DMS 273 (cell line): ENCODE measurements around the gene MTNR1B.

Experiments
- DNase-seq: peaks from one replicate; lab custom pipeline; 2025; ENCODE audit not compliant: unreplicated experiment; lab: John Stamatoyannopoulos, UW

MTNR1B gene

DNA sequence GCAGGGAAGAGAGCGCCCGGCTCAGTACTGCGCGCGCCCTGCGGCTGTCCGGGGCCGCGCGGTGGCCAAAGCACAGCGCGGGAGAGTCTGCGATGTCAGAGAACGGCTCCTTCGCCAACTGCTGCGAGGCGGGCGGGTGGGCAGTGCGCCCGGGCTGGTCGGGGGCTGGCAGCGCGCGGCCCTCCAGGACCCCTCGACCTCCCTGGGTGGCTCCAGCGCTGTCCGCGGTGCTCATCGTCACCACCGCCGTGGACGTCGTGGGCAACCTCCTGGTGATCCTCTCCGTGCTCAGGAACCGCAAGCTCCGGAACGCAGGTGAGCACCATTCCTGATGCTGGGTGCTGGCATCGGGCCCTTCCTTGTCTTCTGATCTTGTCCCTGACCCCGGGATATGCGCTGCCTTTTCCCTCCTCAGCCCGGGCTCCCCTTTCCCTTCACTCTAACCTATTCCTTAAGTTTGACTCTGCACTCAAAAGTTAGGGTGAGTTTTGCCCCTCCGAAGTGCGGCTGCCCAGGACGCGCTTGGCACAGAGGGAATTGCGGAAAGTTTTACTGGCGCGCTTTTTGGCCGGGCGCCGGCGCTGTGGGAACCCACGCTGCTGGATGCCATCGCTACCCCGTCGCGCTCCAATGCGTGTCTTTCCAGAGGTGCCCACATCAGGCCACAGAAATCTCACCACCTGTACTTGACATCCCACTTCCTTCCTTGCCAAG is at the start of gene MTNR1B:
Gene MTNR1B (plus strand): TSS at position 18 of the 714 bp plus-strand sequence. CDS start 75 bp downstream, at position 93.
- peak; percentile 49 for DNase-seq

DNA sequence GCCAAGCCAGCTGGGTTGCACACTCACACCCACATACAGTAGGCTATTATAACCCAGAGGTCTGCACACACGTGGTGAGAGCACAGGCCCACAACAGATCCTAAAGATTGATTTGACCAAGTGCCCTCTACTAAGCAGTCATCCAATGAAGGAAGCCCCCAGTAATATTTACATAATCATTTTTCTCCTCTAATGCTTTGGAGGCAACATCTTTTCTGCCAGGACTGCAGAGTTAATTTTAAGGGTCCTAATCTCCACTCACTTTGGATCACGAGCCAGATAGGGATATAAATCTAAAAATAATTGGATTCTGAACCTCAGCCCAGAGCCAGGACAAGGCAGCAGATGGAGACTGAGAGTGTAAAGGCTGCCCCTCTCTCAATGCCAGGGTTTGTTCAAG is 49.1 kb upstream of the MTNR1B start:
- peak; percentile 45 for DNase-seq

- DNase-seq, result no peak
Observed at GRCh38 chr11:92922731-92923130, 46.7 kb upstream of the MTNR1B start.

DNA sequence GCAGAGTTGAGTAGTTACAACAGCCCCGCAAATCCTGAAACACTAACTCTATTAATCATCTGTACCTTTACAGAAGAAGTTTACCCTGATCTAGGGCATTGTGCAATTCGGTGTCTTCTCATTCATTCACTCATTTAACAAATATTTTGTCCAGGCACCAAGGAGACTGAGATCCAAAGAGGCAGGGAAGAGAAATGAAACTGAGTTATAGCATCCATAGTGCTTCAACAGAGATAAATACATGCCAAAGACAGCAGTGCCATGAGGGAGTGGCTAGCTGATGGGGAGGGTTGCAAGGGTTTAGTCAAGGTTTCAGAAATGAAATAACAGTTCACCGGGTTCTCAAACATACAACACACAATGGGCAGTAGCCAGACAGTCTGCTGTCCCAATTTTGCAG is 40.2 kb upstream of the MTNR1B start:
- no peak for DNase-seq

GRCh38 chr11:92929653-92930052 is 39.8 kb upstream of the MTNR1B start:
- DNase-seq, result no peak

DNA sequence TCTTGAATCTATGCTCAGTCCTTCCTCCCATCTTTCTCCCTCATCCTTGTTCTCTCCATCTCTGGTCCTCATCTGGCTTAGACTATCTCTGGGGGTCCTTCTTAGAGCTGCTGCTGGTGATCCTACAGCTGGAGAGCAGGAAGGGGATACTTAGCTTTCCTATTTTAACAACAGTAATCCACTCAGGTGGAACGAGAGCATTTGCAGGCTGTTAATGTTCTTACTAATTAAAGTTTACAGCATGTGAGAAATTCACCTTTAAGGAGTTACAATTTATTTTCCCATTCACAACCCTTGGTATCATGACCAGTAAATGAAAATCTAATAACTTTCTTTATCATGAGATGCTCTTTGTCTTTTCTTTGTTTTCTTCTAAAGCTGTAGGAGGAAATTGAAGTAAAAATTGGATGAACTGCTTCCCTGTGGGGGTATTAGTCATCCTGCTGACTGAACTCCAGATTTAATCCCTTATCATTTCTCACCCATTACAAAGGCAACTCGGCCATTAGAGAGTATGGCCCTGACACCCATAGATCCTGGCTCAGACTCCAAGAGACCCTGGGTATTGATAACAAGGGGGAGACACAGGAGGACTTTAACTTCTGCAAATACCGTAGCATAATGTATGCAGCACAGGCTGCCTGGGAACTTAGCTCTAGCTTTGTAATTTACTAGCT is 37.6 kb upstream of the MTNR1B start:
- no peak for DNase-seq

GRCh38 chr11:92939305-92939704 is 30.1 kb upstream of the MTNR1B start:
- DNase-seq, result no peak

DNA sequence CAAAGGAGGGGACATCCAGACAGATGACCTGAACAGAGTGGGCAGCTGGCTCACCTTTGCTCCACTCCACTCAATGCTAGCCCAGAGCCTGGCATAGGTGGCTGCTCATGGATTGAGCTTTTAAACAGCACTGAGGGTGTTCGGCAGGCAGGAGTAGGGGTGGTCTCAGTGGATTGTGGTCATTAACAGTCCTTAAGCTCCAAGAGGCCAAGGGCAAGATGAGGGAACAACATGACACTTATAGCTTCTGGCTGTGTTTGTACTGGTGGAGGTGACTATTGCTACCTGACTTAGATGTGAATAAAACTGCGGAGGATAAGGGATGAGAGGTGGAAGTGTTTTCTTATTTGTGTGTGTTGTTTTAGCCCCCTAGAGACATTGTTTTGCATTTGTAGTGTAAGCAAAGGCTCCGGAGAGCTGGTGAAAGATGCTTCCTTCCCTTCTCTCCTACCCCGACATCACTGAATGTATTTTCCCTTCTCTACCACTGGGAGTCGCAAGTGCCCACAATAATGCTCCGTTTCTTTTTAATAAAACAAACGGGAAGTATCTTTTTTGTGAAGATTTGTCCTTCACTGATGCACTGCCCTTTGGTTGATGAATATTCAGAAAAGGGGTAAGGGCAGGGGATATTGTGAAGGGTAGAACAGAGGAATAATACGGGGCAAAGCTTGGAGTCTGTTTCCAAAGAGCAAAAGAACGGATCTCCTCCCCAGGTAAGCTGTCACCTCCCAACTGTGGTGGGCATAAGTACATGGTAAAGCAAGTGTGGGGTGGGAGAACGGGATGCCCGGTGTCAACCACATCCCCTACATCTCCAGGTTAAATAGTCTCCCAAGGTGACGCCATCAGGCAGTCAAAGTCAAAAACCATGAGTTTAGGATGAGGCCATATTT is 27.5 kb upstream of the MTNR1B start:
- DNase-seq, result peak; percentile 43

DNA sequence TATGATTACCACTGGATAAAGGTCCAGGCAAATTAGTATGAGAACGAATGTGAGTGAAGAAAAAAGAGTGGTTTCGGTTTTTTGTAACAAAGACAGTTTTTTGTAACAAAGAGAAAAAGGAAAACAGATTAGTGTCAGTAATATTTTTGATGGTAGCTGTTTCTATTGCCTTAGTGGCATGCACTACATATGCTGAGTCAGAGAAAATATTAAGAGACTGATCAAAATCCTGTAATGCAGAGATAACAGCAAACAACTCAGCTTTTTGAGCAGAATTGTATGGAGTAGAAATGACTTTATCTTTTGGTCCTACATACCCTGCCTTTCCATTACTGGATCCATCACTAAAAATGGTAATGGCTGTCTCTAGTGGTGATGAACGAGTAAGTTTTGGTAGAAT is 22.7 kb upstream of the MTNR1B start:
- no peak for DNase-seq

- no peak for DNase-seq
Observed at GRCh38 chr11:92948116-92948515, 21.3 kb upstream of the MTNR1B start.

GRCh38 chr11:92954003-92954402 is 15.4 kb upstream of the MTNR1B start:
- no peak for DNase-seq

GRCh38 chr11:92955860-92956259 is 13.6 kb upstream of the MTNR1B start:
- DNase-seq, result no peak

DNA sequence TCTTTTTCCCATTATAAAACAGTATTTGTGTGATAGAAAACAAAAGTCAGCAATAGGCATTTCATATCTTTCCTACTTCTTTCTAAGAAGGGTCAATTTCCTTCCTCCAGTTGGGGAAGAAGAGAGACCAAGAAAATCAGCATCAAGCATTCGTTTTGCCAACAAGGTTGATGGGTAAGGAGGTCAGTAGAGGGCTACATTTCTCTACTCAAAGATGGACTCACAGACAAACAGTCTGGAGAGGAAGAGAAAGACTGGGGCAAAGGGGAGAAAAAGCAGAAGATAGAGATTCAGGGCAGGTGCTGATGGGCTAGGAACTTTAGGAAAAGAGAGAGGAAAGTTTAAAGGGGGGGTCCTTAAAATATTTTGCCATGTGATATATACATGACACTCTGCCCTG is 8.6 kb upstream of the MTNR1B start:
- DNase-seq, result no peak

DNA sequence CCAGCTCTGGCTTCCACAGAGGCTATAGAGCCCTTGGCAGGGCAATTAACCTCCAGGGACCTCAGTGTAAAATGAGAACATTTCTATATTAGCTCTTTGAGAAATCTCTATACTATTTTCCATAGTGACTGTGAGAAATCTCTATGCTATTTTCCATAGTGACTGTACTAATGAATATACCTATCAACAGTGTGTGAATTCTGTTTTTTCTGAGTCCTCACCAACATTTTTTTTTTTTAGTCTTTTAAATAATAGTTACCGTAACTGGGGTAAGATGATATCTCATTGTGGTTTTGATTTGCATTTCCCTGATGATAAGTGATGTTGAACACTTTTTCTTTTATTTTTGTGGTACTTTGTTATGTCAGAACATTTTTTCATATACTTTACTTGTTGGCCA is 7.0 kb upstream of the MTNR1B start:
- DNase-seq, result no peak

DNA sequence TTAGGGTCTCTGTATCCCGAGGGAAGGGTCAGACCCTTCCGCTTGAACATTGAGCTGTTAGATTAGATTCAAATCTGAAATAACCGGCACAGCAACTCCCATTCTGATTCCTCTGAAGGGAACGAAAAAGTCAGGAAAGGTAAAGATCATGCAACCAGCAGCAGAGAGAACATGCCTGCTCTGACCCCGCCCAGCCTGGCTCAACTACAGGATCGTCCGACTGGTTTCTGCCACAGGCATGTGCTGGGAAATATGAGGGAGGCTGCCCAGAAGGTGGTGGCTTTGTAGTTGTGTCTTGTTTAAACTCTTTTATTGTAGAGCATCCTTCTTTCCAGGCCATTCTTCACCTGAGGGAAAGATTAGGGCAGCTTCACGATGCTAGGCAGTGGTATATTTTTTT is 5.0 kb upstream of the MTNR1B start:
- no peak for DNase-seq

DNA sequence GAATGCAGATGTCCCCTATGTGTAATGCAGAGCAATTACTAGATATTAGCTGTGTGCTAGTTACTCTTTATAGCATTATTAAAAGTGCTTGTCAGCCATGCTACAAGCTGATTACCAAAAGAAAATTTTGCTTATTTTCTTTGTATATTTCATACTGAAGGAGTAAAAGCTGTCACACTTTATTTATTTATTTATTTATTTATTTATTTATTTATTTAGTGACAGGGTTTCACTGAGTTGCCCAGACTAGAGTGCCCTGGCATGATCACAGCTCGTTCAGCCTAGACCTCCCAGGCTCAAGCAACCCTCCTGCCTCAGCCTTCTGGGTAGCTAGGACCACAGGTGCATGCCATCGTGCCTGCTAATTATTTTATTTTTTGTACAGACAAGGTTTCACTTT is 4.3 kb upstream of the MTNR1B start:
- no peak for DNase-seq

GRCh38 chr11:92967178-92967577 is 2.3 kb upstream of the MTNR1B start:
- no peak for DNase-seq

DNA sequence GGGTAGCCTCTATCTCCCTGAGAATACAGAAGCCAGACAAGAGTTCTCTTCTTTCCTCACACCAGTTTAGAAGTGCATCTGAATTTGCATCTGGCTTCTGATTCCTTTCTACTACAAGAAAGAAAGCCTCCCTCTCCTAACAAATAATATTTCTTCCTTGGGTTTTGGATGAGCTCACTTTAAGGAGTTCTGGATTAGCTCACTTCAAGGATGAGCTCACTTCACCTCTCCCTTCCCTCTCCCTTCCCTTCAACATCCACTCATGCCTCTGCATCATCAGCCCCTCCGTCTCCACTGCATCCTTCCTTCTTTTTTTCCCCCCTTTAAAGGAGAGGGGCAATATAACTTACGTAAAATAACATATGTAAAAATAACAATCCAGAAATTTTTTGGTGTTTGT is 1.6 kb upstream of the MTNR1B start:
- no peak for DNase-seq

- DNase-seq, result peak; percentile 49
Observed at GRCh38 chr11:92969293-92969633, 188 bp upstream of the MTNR1B start.

DNA sequence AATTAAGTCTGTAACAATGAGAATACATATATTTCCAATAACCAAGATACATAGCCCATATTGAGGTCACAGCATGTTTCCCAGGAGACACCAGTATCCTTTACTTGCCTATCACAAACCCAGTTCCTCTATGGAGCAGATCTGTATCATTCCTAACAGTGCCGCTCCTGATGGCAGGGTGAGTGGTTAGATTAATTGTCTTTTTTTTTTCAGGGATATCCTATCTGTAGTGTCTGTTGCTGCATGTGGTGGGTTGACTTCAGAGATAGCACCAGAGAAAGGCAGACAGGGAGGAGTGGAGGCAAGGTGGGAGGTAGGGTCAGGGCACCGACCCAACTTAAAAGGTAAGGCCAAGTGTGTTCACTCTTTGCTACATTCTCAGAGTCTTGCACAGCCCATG is 2.8 kb downstream of the MTNR1B start:
- DNase-seq, result no peak

DNA sequence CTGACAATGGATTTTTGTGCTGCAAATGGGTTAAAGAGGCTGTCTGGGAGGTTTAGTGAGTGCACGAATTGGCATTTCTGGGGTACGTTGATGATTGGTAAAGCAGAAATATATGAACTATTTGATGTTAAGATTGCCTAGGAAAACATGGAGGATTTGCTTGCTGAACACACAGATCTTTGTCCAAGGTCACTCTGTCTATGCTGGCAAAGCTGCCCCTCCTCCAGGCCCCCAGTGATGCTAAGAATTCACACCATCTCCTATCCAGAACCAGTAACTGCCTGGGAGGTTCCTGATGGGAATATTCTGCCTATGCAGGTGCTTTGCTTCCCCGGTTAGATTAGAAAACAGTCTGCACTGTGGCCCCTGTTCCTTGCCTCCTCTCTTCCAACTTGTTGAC is 5.8 kb downstream of the MTNR1B start:
- DNase-seq, result peak; percentile 43

DNA sequence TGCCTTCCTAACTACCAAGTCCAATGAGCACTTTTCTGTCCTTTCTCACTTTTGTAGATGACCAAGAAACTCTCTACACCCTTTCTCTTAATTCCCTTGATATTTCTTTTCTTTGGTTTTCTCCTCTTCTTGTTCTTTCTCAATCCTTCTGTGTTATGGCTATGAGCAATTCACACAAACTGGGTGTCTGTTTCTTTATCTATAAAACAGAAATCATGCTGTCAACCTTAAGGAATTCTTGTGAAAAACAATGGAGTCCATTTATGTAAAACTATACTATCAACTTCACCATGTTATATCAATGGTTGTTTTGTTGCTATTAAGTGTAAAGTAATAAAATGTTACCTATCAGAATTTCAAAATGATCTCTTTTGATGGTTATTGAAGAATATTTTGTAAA is 7.2 kb downstream of the MTNR1B start:
- no peak for DNase-seq
